HG03025 (cell line): ENCODE data around the gene KANSL1.

Source experiments
- ATAC-seq: cut with Tn5 transposase; IDR thresholded peaks from one replicate; pipeline ENCODE4 v1.9.1; 2021; ENCODE audit warnings: mild to moderate bottlenecking, moderate library complexity; ENCODE audit not compliant: unreplicated experiment, low FRiP score

KANSL1 gene

DNA sequence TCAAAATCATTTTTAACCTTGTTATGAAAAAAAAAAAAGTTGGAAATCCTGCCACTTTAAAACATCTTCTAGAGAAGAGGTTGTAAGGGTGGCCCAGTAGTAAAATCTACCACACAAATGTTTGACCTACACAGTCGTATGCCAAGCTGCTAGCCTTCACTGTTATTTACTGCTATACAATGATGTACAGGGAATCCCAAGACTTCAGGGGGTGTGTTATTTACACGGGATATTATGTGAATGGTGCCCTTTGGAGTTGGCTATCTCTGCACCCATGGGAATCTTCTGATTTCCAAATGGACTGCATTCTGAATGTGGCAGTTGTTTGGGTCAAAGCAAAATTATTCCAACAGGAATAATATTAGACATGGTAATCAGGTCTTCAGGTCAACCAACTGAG, 148.2 kb downstream of the KANSL1 start:
- ATAC-seq, result no peak

- no peak for ATAC-seq
Observed at GRCh38 chr17:46044286-46044928, 148.8 kb downstream of the KANSL1 start.

GRCh38 chr17:46043606-46044005, 149.6 kb downstream of the KANSL1 start:
- no peak for ATAC-seq

DNA sequence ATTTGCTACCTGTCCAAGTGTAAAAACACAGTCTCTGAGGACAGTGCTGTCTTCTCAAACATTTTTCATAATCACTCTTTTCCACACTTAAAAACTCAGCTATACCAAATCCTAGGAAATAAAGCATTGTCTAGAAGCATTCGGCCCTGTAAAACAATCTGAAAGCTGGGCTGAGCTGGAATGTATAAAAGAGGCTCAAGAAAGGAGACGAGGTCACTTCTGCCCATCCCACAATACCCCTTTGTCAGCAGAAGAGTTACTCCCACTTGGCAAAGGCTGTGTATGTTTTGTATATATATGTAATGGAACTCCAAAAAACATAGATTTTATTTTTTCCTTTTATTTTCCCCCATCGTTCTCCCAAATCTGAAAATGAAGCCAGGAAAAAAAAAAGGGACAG, 150.3 kb downstream of the KANSL1 start:
- no peak for ATAC-seq

- ATAC-seq, result no peak
Observed at GRCh38 chr17:46042246-46042645, 151.0 kb downstream of the KANSL1 start.

DNA sequence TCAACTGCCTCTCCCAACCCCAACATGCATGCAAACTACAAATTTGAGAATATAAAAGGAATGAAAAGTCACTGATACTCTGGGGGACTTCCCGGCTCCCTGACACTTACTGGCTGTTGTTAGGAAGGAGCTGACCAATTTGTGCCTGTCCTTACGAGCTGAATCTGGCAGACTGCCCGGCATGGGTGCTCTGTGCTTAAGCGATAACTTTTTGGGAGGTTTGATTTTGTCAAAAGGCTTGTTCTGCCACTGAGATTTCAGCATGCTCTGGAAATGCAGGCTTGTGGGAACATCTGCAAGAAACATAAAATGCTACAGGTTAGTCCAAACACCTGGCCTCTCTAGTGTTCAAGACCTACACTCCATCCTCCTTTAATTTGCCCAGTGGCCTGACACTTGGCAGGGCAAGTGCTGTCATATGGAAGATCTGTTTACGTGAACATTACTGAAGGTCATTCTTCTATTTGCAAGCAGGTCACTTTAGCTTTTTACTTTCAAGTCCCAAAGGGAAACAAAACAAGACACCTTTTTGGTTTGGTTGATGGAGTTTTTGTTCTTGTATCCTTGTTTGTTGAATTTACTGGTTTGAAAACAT, 153.5 kb downstream of the KANSL1 start:
- no peak for ATAC-seq

GRCh38 chr17:46038937-46039336, 154.3 kb downstream of the KANSL1 start:
- no peak for ATAC-seq

- no peak for ATAC-seq
Observed at GRCh38 chr17:46038414-46038813, 154.8 kb downstream of the KANSL1 start.

DNA sequence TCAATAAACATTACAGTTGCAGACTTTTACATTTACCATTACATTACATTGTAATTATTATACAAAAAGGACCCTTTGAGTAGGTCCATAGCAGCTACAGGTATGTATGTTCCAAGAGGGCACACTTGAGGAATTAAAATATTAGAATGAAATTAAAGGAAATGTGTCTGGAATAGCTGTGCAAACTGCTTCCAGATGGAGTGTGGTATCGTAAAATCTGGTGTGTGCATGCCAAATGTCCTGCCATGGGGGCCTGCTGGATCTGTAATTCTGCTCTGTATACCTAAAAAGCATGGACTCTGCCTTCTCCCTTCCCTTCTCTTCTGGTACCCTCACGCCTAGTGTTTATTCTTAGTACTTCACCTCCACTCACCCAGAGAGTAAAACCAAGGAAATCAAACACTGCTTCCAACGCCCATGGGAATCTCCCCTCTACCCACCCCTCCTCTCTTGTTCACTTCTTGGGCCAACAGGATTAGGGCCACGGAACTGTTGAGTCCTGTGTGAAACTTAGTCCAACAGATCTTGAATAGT, 155.4 kb downstream of the KANSL1 start:
- ATAC-seq, result no peak

- ATAC-seq, result no peak
Observed at GRCh38 chr17:46036491-46036890, 156.7 kb downstream of the KANSL1 start.

DNA sequence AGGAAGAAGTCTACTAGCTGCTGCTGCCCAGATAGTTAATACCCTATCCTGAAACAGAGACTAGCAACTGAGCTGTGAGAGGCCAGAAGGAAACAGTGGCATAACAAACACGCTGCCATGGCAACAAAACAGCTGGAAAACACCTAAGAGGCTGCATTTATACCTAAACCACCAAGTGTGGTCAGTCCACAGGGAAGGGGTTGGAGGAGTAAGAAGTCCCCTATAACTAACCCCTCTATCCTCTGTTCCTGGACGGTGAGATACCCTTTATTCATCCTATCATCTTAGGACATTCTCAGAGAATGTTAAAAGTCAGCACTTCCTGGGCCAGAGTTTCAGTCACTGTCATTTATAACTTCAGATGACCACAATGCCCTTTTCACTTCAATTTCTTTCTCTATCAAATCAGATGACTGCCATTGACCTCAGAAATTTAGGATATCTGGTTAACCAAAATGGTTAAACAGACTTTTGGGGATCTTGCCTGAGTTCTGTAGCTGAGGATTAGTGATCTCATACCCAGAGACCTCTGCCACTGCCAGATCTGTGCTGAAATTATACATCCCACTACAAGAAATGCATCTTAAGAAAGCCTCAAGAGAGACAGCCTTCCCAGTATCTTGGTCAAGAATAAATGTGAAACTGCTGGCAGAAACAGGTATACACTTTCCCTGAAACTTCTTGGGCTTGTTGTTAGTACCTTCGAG, 158.0 kb downstream of the KANSL1 start:
- no peak for ATAC-seq

DNA sequence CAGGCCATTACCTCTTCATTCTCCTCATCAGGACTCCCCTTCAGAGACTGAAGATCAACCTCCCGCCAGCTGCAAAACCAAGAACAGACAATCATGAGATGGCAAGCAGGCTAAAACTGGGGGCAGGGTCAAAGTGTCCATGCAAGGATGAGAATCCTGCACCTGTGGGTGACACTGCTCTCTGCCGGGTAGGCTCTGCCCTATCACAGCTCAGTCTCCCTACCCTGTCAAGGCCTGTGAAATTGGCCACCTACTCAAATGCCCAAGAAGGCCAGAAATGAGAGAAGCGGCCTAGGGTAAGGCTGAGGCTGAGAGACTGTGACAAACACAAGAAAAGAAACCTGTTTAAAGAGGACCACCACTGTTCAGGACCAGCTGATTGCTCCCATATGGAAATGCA, 159.8 kb downstream of the KANSL1 start:
- no peak for ATAC-seq

DNA sequence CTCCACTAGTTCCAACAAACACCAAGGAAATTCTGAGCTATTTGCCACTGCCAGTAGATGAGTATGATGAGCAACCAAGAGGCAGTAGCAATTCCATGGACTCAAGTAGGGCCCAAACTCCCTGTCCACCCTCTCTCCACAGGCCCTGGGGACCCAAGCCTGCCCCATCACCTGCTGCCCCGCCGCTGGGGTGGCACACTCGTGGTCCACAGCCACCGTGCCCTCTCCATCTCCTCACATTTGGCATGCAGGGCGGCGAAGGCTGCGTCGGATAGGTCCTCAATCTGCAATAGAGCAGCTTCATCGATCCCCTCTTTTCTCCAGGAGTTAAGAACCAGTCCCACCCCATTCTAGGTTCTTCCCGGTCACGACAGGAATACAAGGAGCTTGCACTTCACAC, 160.3 kb downstream of the KANSL1 start:
- ATAC-seq, result no peak

DNA sequence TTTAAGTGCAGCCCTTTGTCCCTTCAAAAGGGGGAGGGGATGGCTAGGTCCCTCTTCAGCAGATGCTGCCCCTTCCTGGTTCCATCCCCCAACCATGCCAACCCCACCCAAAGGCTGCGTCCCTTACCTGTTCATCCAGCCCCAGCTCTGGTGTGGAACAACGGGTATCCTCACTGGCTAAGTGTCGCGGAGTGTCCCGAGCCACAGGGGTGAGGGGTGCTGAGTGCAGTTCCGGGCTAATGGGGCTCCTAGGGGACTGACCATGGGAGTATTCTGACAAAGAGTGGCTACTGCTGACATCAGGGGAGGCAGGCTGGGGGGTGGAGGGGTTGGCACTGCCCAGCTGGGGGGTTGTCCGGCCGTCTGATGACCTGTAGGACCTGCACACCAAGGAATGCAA, 161.3 kb downstream of the KANSL1 start:
- no peak for ATAC-seq

DNA sequence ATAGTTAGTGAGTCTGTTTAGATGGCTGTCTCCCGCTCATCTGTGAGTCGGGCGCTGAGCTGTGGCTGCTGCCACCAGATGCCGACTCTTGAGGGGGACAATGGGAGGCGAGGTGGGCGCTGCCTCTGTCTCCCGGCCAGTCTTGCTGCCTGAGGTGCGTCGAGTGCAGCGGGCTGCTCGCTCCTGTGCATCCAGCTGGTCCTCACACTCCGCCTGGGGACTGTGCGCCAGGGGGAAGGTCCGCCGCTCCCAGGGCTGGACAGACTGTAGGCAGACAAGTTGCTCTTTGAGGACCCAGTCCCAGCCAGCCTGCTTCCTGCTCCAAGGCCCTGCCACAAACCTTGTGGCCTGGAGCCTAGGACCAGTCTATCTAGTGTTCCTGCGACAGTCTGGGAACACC, 161.8 kb downstream of the KANSL1 start:
- no peak for ATAC-seq

DNA sequence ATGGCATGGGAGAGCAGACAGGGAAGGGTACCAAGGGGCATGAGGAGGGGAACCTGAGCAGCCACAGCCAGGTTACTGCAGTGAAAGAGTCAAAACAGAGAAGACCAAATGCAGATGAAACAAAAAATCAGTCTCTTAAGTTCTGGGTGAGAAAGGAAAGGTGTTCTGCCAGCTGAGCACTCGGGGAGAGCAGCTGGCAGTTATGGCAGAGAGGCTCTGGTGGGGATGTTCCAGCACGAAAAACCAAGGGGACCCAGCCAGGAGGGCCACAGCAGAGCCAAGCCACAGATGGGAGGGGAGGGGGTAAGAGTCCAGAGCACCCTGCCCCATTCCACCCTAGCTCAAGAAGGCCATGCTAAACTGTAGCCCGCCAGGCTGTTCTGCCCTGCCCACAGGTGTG, 162.5 kb downstream of the KANSL1 start:
- no peak for ATAC-seq

GRCh38 chr17:46029627-46030026, 163.6 kb downstream of the KANSL1 start:
- ATAC-seq, result no peak

- ATAC-seq, result no peak
Observed at GRCh38 chr17:46028981-46029565, 164.2 kb downstream of the KANSL1 start.

DNA sequence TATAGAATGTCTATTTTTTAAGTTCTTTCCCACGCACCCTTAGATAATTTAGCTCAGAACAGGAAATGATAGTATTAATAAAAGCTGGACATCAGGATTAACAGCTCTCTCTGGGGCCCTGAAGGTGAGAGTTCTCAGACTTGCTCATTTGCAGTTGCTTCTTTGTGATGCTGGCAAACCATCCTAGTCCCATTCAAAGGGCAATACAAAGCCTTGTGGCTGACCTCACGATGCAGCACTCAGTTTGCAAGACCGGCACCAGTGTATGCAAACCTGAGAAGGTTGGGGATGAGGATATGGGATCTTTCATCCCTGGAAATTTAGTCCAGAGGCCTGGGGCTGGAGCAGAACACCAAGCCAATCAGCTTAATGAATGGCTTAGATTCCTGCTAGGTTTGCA, 164.9 kb downstream of the KANSL1 start:
- no peak for ATAC-seq

DNA sequence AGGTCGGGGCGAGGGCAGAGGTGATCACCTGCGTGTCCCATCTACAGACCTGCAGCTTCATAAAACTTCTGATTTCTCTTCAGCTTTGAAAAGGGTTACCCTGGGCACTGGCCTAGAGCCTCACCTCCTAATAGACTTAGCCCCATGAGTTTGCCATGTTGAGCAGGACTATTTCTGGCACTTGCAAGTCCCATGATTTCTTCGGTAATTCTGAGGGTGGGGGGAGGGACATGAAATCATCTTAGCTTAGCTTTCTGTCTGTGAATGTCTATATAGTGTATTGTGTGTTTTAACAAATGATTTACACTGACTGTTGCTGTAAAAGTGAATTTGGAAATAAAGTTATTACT, 165.3 kb downstream of the KANSL1 start:
- no peak for ATAC-seq
